PC-3 (cell line): ENCODE data around the gene GRIN3A. TPM values are rescaled to one million over a fixed set of nuclear protein-coding genes. Genes with fewer than 3 reads are reported as not detected.

Source experiments
- ATAC-seq: fragments of 200-7000 bp; cut with Tn5 transposase; 2 replicates; pipeline ENCODE4 v1.9.1; 2020; ENCODE audit warnings: mild to moderate bottlenecking, moderate library complexity
- BruUV-seq: library from RNA; stranded (reverse); fragments of 400-500 nt; replicated peaks from 2 replicates; lab custom pipeline; 2021; lab: Mats Ljungman, UMichigan
- CTCF ChIA-PET: fragments of 300-600 bp; sonication (Branson Sonifier 250); formaldehyde crosslinking; loops from one replicate; lab custom pipeline; 2022; ENCODE audit warnings: antibody characterized with exemption; lab: Charles Lee
- POLR2A ChIA-PET: fragments of 300-600 bp; sonication (Branson Sonifier 250); formaldehyde crosslinking; loops from one replicate; lab custom pipeline; 2022; ENCODE audit warnings: antibody characterized with exemption; ENCODE audit not compliant: unreplicated experiment; lab: Charles Lee
- DNase-seq: peaks from one replicate; pipeline ENCODE4 v3.0.0-alpha.2; 2015
- H2AFZ ChIP-seq: fragments of 300-600 bp; sonication (generic); 2 replicates; pipeline ENCODE4 v1.6.0; 2016; ENCODE audit warnings: antibody characterized with exemption, low read length
- H3F3A ChIP-seq: fragments of 300-600 bp; sonication (generic); one replicate; pipeline ENCODE4 v1.6.0; 2017; ENCODE audit warnings: antibody characterized with exemption, low read length, control low read depth, mild to moderate bottlenecking; ENCODE audit not compliant: unreplicated experiment
- H3K27ac ChIP-seq: fragments of 300-600 bp; sonication (generic); 2 replicates; pipeline ENCODE4 v1.5.1; 2016; ENCODE audit warnings: mild to moderate bottlenecking, low read length
- H3K27me3 ChIP-seq: fragments of 300-600 bp; sonication (generic); 2 replicates; pipeline ENCODE4 v1.6.1; 2016; ENCODE audit warnings: low read length, mixed read lengths
- H3K36me3 ChIP-seq: fragments of 300-600 bp; sonication (generic); 2 replicates; pipeline ENCODE4 v1.6.1; 2016; ENCODE audit warnings: low read depth, mixed run types, low read length, mixed read lengths
- H3K4me1 ChIP-seq: fragments of 300-600 bp; sonication (generic); 2 replicates; pipeline ENCODE4 v1.5.1; 2016; ENCODE audit warnings: low read length; ENCODE audit not compliant: insufficient read depth
- H3K4me2 ChIP-seq: fragments of 300-600 bp; sonication (generic); 2 replicates; pipeline ENCODE4 v1.6.0; 2016; ENCODE audit warnings: low read length
- H3K4me3 ChIP-seq: fragments of 300-600 bp; sonication (generic); 2 replicates; pipeline ENCODE4 v1.5.1; 2016; ENCODE audit warnings: mild to moderate bottlenecking, low read length, mixed read lengths
- H3K79me2 ChIP-seq: fragments of 300-600 bp; sonication (generic); 2 replicates; pipeline ENCODE4 v1.6.1; 2017; ENCODE audit warnings: low read length, mixed read lengths
- H3K9ac ChIP-seq: fragments of 300-600 bp; sonication (generic); 2 replicates; pipeline ENCODE4 v1.6.0; 2016; ENCODE audit warnings: mild to moderate bottlenecking, low read length
- H3K9me2 ChIP-seq: fragments of 300-600 bp; sonication (generic); replicated peaks from 2 replicates; pipeline ENCODE4 v1.6.1; 2016; ENCODE audit warnings: mixed run types, low read length, mixed read lengths
- H3K9me3 ChIP-seq: fragments of 300-600 bp; sonication (generic); 2 replicates; pipeline ENCODE4 v1.6.1; 2016; ENCODE audit warnings: low read length, mixed read lengths
- H4K20me1 ChIP-seq: fragments of 300-600 bp; sonication (generic); 2 replicates; pipeline ENCODE4 v1.6.1; 2016; ENCODE audit warnings: low read length, mixed read lengths
- CTCF ChIP-seq: fragments of 300-600 bp; sonication (generic); conservative IDR thresholded peaks from 2 replicates; pipeline ENCODE4 v1.5.1; 2017; ENCODE audit warnings: antibody characterized with exemption, low read depth, mild to moderate bottlenecking, low read length
- EZH2 ChIP-seq: fragments of 300-600 bp; sonication (generic); IDR thresholded peaks from one replicate; pipeline ENCODE4 v1.6.1; 2017; ENCODE audit warnings: antibody characterized with exemption, mild to moderate bottlenecking, low read length; ENCODE audit not compliant: unreplicated experiment
- EZH2phosphoT487 ChIP-seq: fragments of 300-600 bp; sonication (generic); IDR thresholded peaks from 2 replicates; pipeline ENCODE4 v1.6.1; 2018; ENCODE audit warnings: mild to moderate bottlenecking, antibody characterized with exemption, low read length, borderline replicate concordance
- intact Hi-C: fragments of 100-400 bp; cut with micrococcal nuclease; formaldehyde crosslinking; loops from 2 replicates; pipeline ENCODE4 v1.9.0; 2023
- total RNA-seq: library from RNA; depleted of rRNA; stranded (reverse); fragments of >200 nt; gene quantifications from 2 replicates; pipeline ENCODE4 v1.2.3, GENCODE V29; 2014

The GRIN3A gene
- total RNA-seq, 1 experiment from 2014 or later, result not detected

GRCh38 chr9:101569741-101570501 is 168.5 kb downstream of the GRIN3A start:
- H4K20me1 ChIP-seq, result 0 out of 2 replicates have a peak, but pooled peaks cover 4% of the 10 kb centered on the region
- DNase-seq, result no peak
- no peak overlapping the region for H3K4me3 ChIP-seq
- H3K79me2 ChIP-seq, result no peaks in the 10 kb centered on the region
- no peaks in the 10 kb centered on the region for H3K36me3 ChIP-seq
- no peak overlapping the region for H2AFZ ChIP-seq
- no peaks in the 10 kb centered on the region for H3K27me3 ChIP-seq
- POLR2A ChIA-PET, result no interaction called here
- BruUV-seq, result no TSS peak
- H3K4me1 ChIP-seq, result no peaks in the 10 kb centered on the region
- H3K27ac ChIP-seq, result no peak overlapping the region
- TF ChIP-seq CTCF, result no peak
- TF ChIP-seq EZH2phosphoT487, result no peak
- TF ChIP-seq EZH2, result no peak
- H3K9me3 ChIP-seq, result no peaks in the 10 kb centered on the region
- ATAC-seq, result no peak
- no peak overlapping the region for H3K4me2 ChIP-seq
- no peak overlapping the region for H3K9ac ChIP-seq
- CTCF ChIA-PET, result no interaction called here
- no peaks in the 10 kb centered on the region for H3K9me2 ChIP-seq
- intact Hi-C loops, result no loop called here
- H3F3A ChIP-seq, result no peaks in the 10 kb centered on the region

- ATAC-seq (no peak), DNase-seq (no peak)
- H3K4me2 ChIP-seq, result no peak overlapping the region
- 0 out of 2 replicates have a peak, but pooled peaks cover 3% of the 10 kb centered on the region for H3K36me3 ChIP-seq
- TF ChIP-seq CTCF (no peak), EZH2 (no peak), EZH2phosphoT487 (no peak)
- H3K27me3 ChIP-seq, result no peaks in the 10 kb centered on the region
- no peaks in the 10 kb centered on the region for H3F3A ChIP-seq
- intact Hi-C loops, result loop anchor here (1.0 kb wide), 1 partner anchor 109 kb away; no protein-coding TSS in a partner anchor
- no peak overlapping the region for H3K9ac ChIP-seq
- H3K4me3 ChIP-seq, result no peak overlapping the region
- no peak overlapping the region for H2AFZ ChIP-seq
- H3K4me1 ChIP-seq, result no peaks in the 10 kb centered on the region
- no peaks in the 10 kb centered on the region for H3K9me2 ChIP-seq
- H3K9me3 ChIP-seq, result no peaks in the 10 kb centered on the region
- 0 out of 2 replicates have a peak, but pooled peaks cover 4% of the 10 kb centered on the region for H4K20me1 ChIP-seq
- POLR2A ChIA-PET, result no interaction called here
- no peaks in the 10 kb centered on the region for H3K79me2 ChIP-seq
- CTCF ChIA-PET, result interaction anchor here (1.0 kb wide), 1 partner anchor 119 kb away, joined by 4 read pairs; no protein-coding TSS in a partner anchor
- no TSS peak for BruUV-seq
- no peak overlapping the region for H3K27ac ChIP-seq
These were observed 170.6 kb downstream of the GRIN3A start for GRCh38 chr9:101567725-101568350.
